Right lung (tissue), 10 donors: ENCODE results near the gene PALS1. TPM values are rescaled to one million over a fixed set of nuclear protein-coding genes. Genes with fewer than 3 reads are reported as not detected.

Source experiments
- DNase-seq, 2 donors: peaks; one replicate each; pipeline ENCODE4 v3.0.0-alpha.2; 2013
- long read RNA-seq, 8 donors: transcript quantifications; one replicate each; lab custom pipeline, GENCODE V29; 2026
- polyA plus RNA-seq, 5 donors: library from polyadenylated mRNA; unstranded; fragments of 120-200 nt; gene quantifications; one replicate each; pipeline versions ENCODE4 v1.2.1 to v1.2.3, GENCODE V29; 2013; ENCODE audit warnings: inconsistent platforms in 1 of 5, low replicate concordance in 1 of 5; ENCODE audit not compliant: insufficient read length in 5 of 5, insufficient read depth in 1 of 5

The PALS1 gene
- 10 to 100 TPM; 17.9 to 33.9 (median 28.5) TPM for polyA plus RNA-seq
- long read RNA-seq, donor 1, full-length matches to known transcripts: 3 of 3 reads
- long read RNA-seq, donor 1, partial matches to known transcripts: 0 of 3 reads
- long read RNA-seq, donor 1, other reads (novel, unspliced or antisense): 0 of 3 reads
- long read RNA-seq, donor 2, full-length matches to known transcripts: 2 of 8 reads
- long read RNA-seq, donor 2, partial matches to known transcripts: 6 of 8 reads
- long read RNA-seq, donor 2, other reads (novel, unspliced or antisense): 0 of 8 reads
- long read RNA-seq, donor 3, partial matches to known transcripts: 16 of 68 reads
- long read RNA-seq, donor 3, other reads (novel, unspliced or antisense): 52 of 68 reads
- long read RNA-seq, donor 4, full-length matches to known transcripts: 1 of 1 reads
- long read RNA-seq, donor 4, partial matches to known transcripts: 0 of 1 reads
- long read RNA-seq, donor 4, other reads (novel, unspliced or antisense): 0 of 1 reads
- long read RNA-seq, donor 5, full-length matches to known transcripts: 5 of 10 reads
- long read RNA-seq, donor 5, partial matches to known transcripts: 5 of 10 reads
- long read RNA-seq, donor 5, other reads (novel, unspliced or antisense): 0 of 10 reads
- long read RNA-seq, donor 6, full-length matches to known transcripts: 6 of 6 reads
- long read RNA-seq, donor 6, partial matches to known transcripts: 0 of 6 reads
- long read RNA-seq, donor 6, other reads (novel, unspliced or antisense): 0 of 6 reads
- long read RNA-seq, donor 7, full-length matches to known transcripts: 5 of 87 reads
- long read RNA-seq, donor 7, partial matches to known transcripts: 82 of 87 reads
- long read RNA-seq, donor 7, other reads (novel, unspliced or antisense): 0 of 87 reads
- long read RNA-seq, donor 8, full-length matches to known transcripts: 1 of 1 reads
- long read RNA-seq, donor 8, partial matches to known transcripts: 0 of 1 reads
- long read RNA-seq, donor 8, other reads (novel, unspliced or antisense): 0 of 1 reads

DNA sequence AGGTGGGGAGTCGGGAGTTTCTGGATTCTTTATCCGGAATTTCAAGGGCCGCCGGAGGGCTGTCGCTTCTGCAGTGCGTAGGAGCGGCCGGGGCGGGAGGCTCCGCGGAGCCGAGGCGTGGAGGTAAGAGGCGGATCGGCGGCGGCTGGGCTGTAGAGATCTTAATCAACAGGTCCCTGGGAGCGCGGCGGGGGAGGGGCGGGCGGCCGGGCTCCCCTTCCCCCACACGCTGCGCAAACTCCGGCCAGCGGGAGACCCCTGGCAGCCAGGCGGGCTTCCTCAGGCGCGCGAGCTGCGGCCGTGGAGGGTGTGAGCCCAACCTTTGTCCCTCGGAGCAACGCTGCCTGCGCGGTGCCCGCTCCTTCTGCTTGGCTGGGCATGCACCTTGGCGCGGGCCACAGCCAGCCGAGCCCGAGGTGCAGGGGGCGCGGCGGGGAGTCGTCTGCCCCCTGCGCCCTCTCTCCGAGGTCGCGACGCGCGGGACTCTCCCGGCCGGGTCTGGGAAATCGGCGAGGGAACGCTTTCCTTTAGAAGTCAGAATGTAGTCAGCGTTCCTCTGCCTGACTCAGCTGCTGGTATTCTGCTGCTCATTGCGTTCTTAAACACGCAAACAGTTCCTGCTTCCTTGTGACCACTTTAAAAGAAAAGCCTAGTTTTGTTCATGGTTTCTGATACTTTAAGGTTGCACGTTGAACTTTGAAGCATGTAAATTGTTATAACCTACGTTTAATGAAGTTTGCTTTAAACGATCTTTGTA, at the start of gene PALS1:
PALS1 (plus strand) TSS at position 25 of the 757 bp plus-strand sequence. CDS start 37,736 bp downstream, outside the sequence.
- peak in 1 of 2 donors; percentile 72 for DNase-seq

DNA sequence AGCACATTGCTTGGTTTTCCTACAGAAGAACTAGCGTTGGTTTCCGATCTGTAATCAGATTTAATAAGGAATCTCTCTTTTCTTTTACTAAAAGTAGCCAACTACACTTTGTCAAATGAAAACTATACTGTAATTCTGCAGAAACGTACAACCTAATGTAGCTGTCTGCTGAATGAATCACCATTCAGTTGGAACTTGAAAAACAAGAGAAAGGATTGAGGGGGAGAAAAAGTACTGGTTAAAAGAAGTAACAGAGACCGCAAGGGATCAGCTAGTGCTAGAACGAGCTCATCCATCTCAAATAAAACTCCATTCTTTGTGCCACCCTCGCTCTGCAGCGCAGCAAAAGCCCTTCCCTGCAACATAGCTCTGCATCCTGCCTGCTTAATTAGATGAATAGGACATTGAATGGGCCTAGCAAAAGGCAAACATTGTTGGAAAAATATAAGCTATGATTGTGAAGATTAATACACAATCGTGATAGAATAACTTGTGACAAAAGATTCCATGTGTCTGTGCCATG, 49.4 kb upstream of the PALS1 start:
- DNase-seq: no peak

DNA sequence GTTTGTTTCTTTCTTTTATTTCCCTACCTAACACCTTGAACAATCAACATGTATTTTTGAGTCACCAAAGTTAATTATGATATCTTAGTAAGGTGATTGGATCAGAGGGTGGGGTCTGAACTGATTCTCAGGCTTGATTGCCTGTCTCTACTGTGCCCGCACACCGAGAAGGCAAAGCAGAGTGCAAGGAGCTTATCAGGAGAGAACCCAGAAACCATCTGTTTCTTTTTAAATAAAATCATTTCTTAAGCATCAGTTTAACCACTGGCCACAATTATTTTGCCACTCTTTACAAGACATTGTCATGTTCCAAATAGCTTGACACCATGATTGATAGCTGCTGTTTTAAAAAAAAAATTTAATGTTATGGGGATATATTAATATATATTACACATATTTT, 48.9 kb upstream of the PALS1 start:
- no peak for DNase-seq

DNA sequence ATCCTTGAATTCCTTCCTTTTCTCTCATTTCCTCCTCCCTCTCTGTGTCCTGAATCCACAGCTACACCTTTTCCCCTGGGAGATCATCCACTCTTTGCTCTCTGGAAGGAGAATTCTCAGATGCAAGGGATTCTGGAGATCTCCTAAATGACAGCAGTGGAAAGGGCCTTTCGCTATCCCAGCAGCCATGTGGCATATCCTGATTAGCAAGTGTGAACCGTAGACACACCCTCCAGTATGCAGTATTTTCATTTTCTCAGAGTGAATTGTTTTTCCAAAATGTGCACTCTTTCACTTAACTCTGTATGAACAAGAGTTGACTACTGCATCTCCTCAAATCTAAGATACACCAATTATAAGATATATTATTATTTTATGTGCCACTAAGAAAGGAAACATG, 46.0 kb upstream of the PALS1 start:
- DNase-seq: no peak

DNA sequence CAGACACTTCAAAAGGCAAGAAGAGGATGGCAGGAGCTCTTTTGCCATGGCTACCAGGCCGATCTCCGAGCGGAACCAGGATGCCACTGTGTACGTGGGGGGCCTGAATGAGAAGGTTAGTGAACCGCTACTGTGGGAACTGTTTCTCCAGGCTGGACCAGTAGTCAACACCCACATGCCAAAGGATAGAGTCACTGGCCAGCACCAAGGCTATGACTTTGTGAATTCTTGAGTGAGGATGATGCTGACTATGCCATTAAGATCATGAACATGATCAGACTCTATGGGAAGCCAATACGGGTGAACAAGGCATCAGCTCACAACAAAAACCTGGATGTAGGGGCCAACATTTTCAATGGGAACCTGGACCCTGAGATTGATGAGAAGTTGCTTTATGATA, 42.2 kb upstream of the PALS1 start:
- no peak for DNase-seq

DNA sequence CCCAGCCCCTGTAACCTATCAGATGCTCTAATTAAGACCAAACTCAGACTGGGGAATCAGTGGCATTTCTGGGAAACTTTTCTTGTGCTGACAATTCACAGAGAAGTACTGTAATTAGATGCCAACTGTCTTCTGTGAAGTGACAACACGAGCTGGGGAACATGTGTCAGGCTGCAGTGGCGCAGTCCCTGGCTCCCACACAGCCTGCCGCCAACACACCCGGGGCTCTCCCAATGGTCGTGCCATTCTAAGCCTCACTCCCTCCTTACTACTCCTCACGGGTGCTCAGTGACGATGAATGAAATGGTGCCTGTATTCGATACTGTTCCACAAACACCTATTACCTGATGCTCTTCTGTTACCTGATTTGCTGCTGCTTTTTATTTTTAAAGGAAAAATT, 33.4 kb upstream of the PALS1 start:
- DNase-seq: no peak

DNA sequence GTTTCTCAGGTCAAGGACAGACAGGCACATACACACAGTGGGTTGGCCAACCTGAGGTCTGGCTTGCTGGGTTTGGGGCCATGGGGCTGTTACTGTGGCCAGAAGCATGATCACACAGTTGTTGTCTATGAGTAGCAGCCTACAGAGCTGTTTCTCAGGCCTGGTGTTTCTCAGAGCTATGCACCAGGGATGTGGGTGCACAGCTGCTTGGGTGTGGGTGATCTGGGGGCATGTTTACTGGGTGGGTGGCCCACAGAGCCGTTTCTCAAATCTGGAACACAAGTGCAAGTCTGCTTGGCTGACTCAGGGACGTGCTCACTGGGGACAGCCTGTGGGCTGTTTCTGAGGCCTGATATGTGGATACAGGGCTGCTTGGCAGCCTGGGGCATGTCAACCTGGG, 23.1 kb upstream of the PALS1 start:
- no peak for DNase-seq

DNA sequence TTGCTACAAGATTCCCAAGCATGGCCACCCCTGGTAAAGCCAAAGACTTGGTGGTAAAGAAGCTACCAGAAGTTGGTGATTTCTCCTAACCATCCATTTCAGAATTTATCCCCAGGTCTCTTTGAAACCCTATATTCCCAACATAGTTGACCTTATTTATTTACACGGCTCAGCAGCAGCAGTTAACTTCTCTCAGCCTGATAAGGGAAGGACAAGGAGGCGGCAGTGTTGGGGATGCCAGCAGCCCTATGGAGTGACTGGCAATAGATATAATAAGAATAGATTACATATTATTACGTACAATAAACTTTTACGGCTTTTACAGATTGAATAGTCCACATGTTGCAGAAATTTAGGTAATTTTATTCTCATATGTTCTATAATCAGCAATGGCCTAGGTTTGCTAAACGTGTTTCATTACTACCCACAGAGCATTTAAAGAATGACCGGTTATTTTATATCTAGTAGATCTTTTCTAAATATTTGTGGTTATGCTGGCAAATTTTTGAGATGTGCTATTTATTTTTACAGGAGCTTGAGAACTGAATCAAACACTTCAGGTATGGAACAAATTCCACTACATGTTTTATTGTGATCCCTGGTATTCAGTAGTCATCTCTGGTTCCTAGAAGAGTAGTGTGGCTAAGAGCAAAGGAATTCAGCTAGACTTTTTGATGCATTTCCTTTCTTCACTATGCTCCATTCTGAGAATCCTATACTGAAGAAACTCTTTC, 19.8 kb upstream of the PALS1 start:
- DNase-seq: no peak

DNA sequence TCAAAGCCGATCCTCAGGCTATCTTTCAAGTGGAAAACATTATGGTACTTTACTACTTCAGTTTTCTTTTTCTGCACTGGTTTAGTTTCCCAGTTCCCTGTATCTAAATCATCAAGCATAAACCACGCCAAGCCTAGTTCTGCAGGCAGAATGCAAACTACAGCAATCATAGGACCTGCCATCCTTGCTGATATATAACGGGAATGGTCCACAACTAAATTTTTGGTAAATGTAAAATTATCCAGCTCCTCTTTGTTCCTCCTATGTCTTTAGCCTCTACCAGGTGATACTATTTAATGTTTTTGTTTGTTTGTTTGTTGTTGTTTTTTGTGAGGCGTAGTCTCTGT, 19.3 kb upstream of the PALS1 start:
- DNase-seq: no peak

DNA sequence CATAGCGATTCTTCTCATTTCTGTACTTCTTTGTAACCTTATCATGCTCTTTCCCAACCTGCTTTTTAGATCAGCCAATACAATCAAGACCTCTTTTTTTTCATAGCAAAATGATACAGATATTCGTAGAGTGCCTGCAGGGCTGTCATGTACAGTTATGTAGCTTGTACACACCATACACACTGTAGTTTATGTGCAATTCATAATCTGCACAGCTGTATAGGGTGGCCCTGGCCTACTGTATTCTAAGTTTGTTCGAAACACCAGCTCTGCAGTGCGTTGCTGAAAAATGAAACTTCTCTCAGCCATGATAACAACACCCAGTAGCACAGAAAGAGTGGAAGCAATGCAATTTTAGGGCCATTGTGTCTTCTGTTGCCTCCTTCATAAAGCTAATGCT, 15.7 kb upstream of the PALS1 start:
- DNase-seq: no peak

DNA sequence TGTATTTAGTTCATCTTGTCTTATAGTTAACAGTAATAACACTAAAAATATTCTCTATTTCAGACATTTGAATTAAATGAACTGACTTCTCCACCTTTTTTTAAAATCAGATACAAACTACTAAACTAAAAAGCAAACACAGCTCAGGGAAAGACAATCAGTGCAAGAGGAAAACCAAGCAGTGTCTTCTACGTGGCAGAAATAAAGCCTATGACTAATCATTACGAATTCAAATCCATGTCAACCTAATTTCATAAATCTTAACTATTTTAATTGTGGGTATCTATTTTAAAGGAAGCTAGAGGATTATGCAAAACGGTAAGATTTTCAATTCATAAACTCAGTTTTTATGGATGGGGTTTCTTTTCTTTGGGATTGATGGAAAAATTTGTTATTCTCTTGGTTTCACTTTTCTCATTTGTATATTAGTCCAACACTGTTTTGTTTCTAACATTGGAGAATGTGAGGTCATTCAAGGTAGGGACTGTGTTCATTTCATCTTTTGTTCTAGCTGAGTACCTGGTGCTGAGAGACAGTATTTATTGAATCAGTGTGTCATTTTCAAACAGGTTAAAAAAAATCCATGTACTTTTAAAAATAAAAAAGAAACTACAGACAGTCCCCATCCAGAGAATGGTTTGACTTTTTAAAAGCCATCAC, 12.8 kb upstream of the PALS1 start:
- no peak for DNase-seq

DNA sequence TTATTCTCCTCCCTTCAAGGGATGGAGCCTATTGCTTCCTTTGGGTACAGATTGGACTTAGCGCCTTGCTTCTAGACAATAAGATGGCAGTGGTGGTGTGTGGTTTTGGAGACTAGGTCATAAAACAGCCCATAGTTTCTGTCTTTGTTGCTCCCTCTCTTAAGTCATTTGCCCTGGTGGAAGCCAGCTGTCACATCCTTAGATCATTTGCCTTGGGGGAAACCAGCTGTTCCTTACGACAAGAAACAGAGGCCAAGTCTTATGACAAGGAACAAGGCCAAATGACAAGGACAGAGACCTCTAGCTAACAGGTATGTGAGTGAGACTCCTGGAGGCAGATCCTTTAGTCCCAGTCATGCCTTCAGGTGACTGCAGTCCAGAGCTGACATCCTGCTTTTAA, 9.2 kb upstream of the PALS1 start:
- no peak for DNase-seq

DNA sequence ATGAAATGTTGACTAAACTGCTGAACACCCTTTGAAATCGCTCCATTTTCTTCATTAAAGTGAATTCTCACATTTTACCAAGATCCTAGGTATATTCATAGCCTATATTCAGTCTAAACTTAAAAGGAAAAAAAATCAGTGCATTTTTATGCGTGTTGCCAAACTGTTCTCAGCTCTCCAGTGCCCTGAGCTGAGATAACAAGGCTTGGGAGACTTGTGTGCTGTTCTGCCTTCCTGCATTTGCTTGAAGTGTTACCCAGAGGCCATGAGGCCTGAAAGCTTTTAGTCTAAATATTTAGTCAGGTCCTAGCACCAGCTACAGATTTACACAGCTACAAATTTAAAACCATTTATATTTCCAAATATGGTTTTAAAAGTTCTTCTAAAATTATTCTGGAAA, 8.6 kb upstream of the PALS1 start:
- peak in 1 of 2 donors; percentile 10 for DNase-seq

DNA sequence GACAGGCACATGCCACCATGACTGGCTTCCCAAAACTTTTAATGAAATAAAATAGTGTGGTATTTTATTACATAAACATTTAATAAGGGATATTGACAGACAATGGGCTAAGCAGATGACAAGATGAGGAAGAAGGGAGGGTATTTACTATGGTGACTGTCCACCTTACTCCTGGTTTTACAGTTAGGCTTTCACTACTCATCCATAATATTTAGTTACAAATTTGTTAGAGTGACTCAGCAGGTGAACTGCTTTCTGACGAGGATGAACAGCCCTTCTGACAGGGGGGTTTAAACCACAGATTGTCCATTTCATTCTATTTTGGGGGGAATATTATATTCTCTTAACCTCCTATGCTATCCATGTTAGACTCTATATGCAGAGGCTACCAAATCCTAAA, 3.6 kb upstream of the PALS1 start:
- no peak for DNase-seq

DNA sequence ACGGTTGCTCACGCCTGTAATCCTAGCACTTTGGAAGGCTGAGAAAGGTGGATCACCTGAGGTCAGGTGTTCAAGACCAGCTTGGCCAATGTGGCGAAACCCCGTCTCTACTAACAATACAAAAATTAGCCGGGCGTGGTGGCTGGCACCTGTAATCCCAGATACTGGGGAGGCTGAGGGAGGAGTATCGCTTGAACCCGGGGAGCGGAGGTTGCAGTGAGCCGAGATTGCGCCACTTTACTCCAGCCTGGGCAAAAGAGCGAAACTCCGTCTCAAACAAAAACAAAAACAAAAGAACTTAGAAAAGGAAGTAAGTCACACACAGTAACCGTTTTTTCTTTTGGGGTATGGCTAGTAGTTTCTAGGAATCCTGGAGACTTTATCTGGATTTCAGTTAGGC, 1.7 kb upstream of the PALS1 start:
- no peak for DNase-seq

DNA sequence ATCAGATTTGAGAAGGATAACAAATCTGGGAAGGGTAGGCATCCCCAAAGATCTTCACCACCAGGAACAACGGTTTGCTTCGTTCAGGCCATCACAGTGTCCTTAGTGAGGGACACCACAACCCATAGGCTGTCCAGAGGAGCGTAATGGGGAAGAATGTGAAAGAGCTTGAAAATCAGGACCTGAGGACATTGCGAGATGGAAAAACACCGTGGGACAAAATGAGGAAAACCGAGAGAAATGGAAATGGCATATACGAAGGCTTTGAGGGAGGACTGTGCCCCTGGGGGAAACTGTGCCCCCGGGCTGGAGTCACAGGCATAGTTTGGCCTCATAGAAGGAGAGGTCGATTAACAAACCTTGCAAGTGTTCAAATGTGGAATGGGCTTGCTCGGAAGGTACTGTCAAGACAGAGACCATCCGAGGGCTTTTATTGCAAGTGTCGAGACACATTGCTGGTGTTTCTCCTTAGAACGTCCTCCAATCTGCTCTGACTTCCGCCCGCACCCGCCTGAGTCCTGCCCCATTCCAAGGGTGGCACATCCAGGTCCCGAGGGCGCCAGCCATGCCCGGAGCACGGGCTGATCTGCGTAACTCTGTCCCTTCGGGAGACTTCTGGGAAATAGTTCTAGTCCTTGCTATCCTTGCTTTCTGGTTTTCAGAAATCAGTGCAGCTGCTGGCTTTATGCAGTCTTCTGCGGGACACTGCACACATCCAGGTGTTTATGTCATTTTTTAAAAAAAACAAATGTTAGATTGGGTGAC, 885 bp upstream of the PALS1 start:
- DNase-seq: no peak

DNA sequence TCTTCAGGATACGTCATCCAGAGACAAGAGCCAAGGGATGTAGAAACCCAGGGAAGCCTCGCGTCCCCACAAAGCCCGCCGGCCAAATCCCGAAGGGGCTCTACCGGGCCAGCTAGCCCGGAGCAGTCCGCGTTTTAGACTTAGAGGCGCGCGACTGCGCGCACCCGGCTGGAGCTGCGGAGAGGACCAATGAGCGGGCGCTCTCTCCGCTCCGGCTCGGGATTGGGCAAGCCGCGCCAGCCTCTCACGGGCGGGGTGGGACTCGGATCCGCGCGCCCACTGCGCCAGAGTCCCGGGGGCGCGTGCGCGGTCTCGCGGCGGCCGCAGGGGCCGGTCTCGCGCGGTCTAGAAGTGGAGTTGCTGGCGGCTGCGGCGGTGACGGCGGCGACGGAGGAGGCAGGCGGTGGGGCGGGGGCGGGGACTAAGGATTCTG, 241 bp upstream of the PALS1 start:
- DNase-seq: peak; percentile 98

DNA sequence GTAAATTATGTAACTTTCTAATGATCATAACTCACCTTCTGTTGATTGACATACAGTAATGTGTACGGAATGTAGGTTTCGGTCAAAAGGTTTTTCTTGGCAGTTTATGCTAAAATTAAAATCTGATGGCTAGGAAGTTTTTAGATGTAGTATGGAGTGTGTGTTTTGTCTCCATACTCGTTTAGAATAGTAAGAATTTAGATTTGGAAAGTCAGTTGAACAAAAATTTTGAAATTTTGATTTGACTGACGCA, 859 bp downstream of the PALS1 start:
- DNase-seq: no peak

DNA sequence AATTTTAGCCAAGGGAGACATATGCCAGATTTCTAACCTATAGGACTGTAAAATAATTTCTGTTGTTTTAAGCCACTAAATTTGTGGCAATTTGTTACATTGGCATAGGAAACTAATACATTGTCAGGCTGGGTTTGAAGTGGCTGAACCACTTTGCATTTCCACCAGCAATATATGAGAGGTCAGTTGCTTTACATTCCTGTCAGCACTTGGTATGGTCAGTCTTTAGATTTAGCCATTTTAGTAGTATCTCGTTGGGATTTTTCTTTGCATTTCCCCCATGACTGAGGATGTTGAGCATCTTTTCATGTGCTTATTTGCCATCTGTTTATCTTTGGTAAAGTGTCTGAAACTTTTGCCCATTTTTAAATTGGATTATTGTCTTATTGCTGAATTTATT, 3.9 kb downstream of the PALS1 start:
- no peak for DNase-seq
